ENCODE measurements around the gene SPEN.

GRCh38 chr1:15970911-15971310, 123.4 kb downstream of the SPEN start:
- no peak for TF ChIP-seq MGA (IDR thresholded peaks at IDR 0.05)
- no peak for TF ChIP-seq ZBTB26 (CRISPR knock-in tag; IDR thresholded peaks at IDR 0.05)
- TF ChIP-seq PHTF2 (CRISPR knock-in tag; IDR thresholded peaks at IDR 0.05): no peak

All from K562 (cell line).